PC-9 (cell line): ENCODE data around the gene ZBTB9. TPM values are rescaled to one million over a fixed set of nuclear protein-coding genes. Genes with fewer than 3 reads are reported as not detected.

ENCODE experiments used
- BruUV-seq: library from RNA; stranded (reverse); fragments of 400-500 nt; replicated peaks from 2 replicates; lab custom pipeline; 2021; lab: Mats Ljungman, UMichigan
- CTCF ChIA-PET: fragments of 300-600 bp; sonication (Branson Sonifier 250); formaldehyde crosslinking; loops from one replicate; lab custom pipeline; 2022; ENCODE audit warnings: antibody characterized with exemption; lab: Charles Lee
- POLR2A ChIA-PET: fragments of 300-600 bp; sonication (Branson Sonifier 250); formaldehyde crosslinking; loops from one replicate; lab custom pipeline; 2022; ENCODE audit warnings: antibody characterized with exemption; ENCODE audit not compliant: unreplicated experiment; lab: Charles Lee
- DNase-seq, 2 experiments: peaks; one replicate each; pipeline versions ENCODE4 v3.0.0 to v3.0.0-alpha.2; 2015 to 2022; ENCODE audit warnings: mixed read lengths in 1 of 2
- H2AFZ ChIP-seq: fragments of 200-600 bp; sonication (generic); 2 replicates; pipeline ENCODE4 v1.8.1; 2017; ENCODE audit warnings: antibody characterized with exemption
- H3F3A ChIP-seq: fragments of 200-600 bp; sonication (generic); 2 replicates; pipeline ENCODE4 v1.8.1; 2017; ENCODE audit warnings: antibody characterized with exemption, mild to moderate bottlenecking, low read depth; ENCODE audit not compliant: insufficient read depth
- H3K27ac ChIP-seq: fragments of 200-600 bp; sonication (generic); 2 replicates; pipeline ENCODE4 v1.6.1; 2016; ENCODE audit warnings: mixed run types
- H3K27me3 ChIP-seq: fragments of 200-600 bp; sonication (generic); 2 replicates; pipeline ENCODE4 v1.6.1; 2016; ENCODE audit warnings: low read depth, mixed run types; ENCODE audit not compliant: insufficient read depth
- H3K36me3 ChIP-seq: fragments of 200-600 bp; sonication (generic); 2 replicates; pipeline ENCODE4 v1.6.1; 2016; ENCODE audit warnings: low read depth, mixed run types
- H3K4me1 ChIP-seq: fragments of 200-600 bp; sonication (generic); replicated peaks from 2 replicates; pipeline ENCODE4 v1.6.1; 2016; ENCODE audit warnings: mixed run types; ENCODE audit not compliant: insufficient read depth
- H3K4me2 ChIP-seq: fragments of 200-600 bp; sonication (generic); 2 replicates; pipeline ENCODE4 v1.6.1; 2017; ENCODE audit warnings: mixed run types
- H3K4me3 ChIP-seq: fragments of 200-600 bp; sonication (generic); 2 replicates; pipeline ENCODE4 v1.6.1; 2016; ENCODE audit warnings: mixed run types
- H3K79me2 ChIP-seq: fragments of 200-600 bp; sonication (generic); 2 replicates; pipeline ENCODE4 v1.6.1; 2017; ENCODE audit warnings: low read depth, mixed run types
- H3K9me2 ChIP-seq: fragments of 200-600 bp; sonication (generic); 2 replicates; pipeline ENCODE4 v1.8.1; 2017; ENCODE audit warnings: mild to moderate bottlenecking; ENCODE audit not compliant: insufficient read depth
- H3K9me3 ChIP-seq: fragments of 200-600 bp; sonication (generic); 2 replicates; pipeline ENCODE4 v1.8.1; 2016; ENCODE audit warnings: low read depth; ENCODE audit not compliant: insufficient read depth
- H4K20me1 ChIP-seq: fragments of 200-600 bp; sonication (generic); 2 replicates; pipeline ENCODE4 v1.8.1; 2017; ENCODE audit not compliant: insufficient read depth
- EZH2 ChIP-seq: fragments of 200-600 bp; sonication (generic); IDR thresholded peaks from 2 replicates; pipeline ENCODE4 v1.8.0; 2017; ENCODE audit warnings: antibody characterized with exemption, low read depth
- intact Hi-C: fragments of 100-400 bp; cut with micrococcal nuclease; formaldehyde crosslinking; loops from one replicate; pipeline ENCODE4 v1.10.0; 2022; ENCODE audit not compliant: unreplicated experiment
- total RNA-seq: library from RNA; stranded (reverse); gene quantifications from 2 replicates; pipeline ENCODE4 v1.2.3, GENCODE V29; 2021
- TF ChIP-seq, protein P1 (sequence below): fragments of 200-600 bp; sonication (generic); conservative IDR thresholded peaks from 2 replicates; pipeline ENCODE4 v1.6.1; 2017; ENCODE audit warnings: mixed run types, antibody characterized with exemption, mild to moderate bottlenecking, moderate library complexity

Gene ZBTB9
- total RNA-seq, 1 experiment from 2014 or later: 7.9 TPM

DNA sequence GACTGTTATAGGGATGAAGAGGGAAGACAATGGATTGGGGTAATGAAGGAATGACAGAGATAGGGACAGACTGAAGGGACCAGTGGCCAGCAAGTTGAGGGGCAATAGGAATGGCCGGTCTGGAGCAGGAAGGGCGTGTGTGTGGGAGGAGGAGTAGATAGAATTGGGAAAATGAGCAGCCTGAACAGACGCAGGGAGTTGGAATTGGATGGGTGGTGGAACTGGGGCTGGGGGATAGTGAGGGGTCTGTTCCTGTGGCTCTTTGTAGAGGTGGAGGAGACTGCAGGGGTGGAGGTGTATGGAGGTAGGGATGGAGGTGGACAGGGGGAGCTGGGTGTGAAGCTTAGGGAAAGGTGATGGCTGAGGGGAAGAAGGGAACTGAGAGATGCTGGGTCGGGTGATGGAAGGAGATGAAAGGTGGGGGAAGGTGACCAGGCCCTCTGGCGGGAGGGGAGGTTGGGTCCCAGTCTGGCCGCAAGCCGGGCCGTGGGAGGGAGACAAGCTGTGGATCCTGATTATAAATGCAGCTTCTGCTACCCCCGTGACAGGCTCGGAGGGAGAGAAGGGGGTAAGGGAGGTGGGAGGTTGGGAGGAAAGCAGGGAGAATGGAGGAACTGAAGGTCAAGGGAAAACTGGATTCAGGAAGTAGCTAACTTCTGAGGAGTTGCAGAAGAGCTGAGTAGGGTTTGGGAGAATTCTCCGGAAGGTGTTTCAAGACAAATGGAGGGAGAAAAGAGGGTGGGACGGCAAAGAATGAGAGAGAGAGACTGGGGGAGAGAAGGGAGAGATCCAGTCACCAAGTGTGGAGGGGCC is 29.3 kb upstream of the ZBTB9 start:
- intact Hi-C loops: loop anchor here (1.0 kb wide), 2 partner anchors 34 to 80 kb away; partner anchors contain the start of gene KIFC1
- POLR2A ChIA-PET: interaction anchor here (2.0 kb wide), 1 partner anchor 107 kb away, joined by 24 read pairs; the partner anchor contains the start of gene ZBTB22
- no peaks in the 10 kb centered on the region for H3K9me3 ChIP-seq
- peaks cover 33% of the 10 kb centered on the region for H3F3A ChIP-seq
- H3K27me3 ChIP-seq: peaks cover 21% of the 10 kb centered on the region
- CTCF ChIA-PET: interaction anchor here (0.6 kb wide), 1 partner anchor 816 kb away, joined by 3 read pairs; no protein-coding TSS in a partner anchor
- no peaks in the 10 kb centered on the region for H4K20me1 ChIP-seq
- TF ChIP-seq, protein P1, sequence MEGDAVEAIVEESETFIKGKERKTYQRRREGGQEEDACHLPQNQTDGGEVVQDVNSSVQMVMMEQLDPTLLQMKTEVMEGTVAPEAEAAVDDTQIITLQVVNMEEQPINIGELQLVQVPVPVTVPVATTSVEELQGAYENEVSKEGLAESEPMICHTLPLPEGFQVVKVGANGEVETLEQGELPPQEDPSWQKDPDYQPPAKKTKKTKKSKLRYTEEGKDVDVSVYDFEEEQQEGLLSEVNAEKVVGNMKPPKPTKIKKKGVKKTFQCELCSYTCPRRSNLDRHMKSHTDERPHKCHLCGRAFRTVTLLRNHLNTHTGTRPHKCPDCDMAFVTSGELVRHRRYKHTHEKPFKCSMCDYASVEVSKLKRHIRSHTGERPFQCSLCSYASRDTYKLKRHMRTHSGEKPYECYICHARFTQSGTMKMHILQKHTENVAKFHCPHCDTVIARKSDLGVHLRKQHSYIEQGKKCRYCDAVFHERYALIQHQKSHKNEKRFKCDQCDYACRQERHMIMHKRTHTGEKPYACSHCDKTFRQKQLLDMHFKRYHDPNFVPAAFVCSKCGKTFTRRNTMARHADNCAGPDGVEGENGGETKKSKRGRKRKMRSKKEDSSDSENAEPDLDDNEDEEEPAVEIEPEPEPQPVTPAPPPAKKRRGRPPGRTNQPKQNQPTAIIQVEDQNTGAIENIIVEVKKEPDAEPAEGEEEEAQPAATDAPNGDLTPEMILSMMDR: no peak
- no peak for TF ChIP-seq EZH2
- no peak for DNase-seq
- peak overlapping the region; percentile 71 for H3K4me3 ChIP-seq
- TSS peak; percentile 92 for BruUV-seq
- H3K36me3 ChIP-seq: no peaks in the 10 kb centered on the region
- H3K27ac ChIP-seq: peak overlapping the region; percentile 57
- peaks cover 19% of the 10 kb centered on the region for H3K4me1 ChIP-seq
- no peaks in the 10 kb centered on the region for H3K9me2 ChIP-seq
- H2AFZ ChIP-seq: peak overlapping the region; percentile 81
- H3K79me2 ChIP-seq: no peaks in the 10 kb centered on the region
- peak overlapping the region; percentile 77 for H3K4me2 ChIP-seq

DNA sequence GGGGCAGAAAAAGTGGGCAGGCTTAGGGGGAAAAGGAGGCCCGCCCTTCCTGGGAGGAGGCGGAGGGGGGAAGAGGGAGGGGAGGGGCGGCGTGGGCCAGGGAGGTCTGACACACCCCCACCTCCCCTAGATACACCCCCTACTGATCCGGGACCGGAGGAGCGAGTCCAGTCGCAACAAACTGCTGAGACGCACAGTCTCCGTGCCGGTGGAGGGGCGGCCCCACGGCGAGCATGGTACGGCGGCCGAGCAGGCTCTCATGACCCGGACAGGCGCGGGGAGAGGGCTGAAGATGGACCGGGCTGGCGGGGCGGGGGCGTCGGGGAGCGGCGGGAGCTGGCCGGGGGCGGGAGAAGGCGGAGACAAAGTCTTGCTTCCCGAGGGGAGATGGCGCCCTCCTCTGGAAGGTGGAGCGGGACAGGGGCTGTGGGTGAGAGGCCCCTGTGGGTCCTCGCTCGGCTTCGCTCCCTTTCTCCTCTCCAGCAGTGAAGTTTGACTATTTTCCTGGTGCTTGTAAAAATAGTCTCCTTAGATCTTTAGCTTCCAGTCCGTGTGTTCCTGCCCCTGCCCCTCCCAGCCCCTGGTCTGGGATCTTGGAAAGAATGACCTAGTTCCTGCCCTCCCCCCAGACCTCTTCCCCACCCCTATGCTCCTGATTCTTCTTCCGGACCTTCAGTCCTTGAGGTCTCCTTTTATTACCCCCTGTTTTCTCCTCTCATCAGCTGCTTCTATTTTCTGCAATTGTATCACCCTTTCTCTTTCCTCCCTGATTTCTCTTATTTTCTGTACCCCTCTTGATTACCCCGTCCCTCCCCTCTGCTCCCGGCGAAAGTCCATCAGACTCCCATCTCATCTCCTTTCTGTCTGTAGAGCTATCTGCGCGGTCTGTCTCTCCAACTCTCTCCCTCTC is 28.5 kb upstream of the ZBTB9 start:
- ChIA-PET CTCF (interaction anchor here (0.5 to 0.9 kb wide), 5 partner anchors 36 to 816 kb away, joined by 3 to 5 read pairs (median 3); no protein-coding TSS in a partner anchor), POLR2A (interaction anchor here (0.5 to 2.0 kb wide), 3 partner anchors 52 to 287 kb away, joined by 4 to 24 read pairs (median 14); partner anchors contain the start of gene ZBTB22)
- Histone ChIP-seq H3K9me3 (no peaks in the 10 kb centered on the region), H3K4me1 (peaks cover 19% of the 10 kb centered on the region), H2AFZ (peak overlapping the region; percentile 81), H3K79me2 (no peaks in the 10 kb centered on the region), H3K27ac (peak overlapping the region; percentile 57), H3K4me2 (peak overlapping the region; percentile 77), H3F3A (peaks cover 33% of the 10 kb centered on the region), H3K27me3 (peaks cover 21% of the 10 kb centered on the region), H3K4me3 (peak overlapping the region; percentile 71), H3K36me3 (no peaks in the 10 kb centered on the region), H4K20me1 (no peaks in the 10 kb centered on the region), H3K9me2 (no peaks in the 10 kb centered on the region)
- DNase-seq: peak; percentile 66 to 87
- TF ChIP-seq EZH2: no peak
- TF ChIP-seq, protein P1: peak; percentile 71
- TSS peak; percentile 39 for BruUV-seq
- intact Hi-C loops: loop anchor here (1.0 to 2.0 kb wide), 4 partner anchors 28 to 153 kb away; partner anchors contain the start of genes KIFC1 and ZBTB9
